ENCODE measurements around the gene AMOTL1. TPM values are rescaled to one million over a fixed set of nuclear protein-coding genes. Genes with fewer than 3 reads are reported as not detected.

AMOTL1 gene
- total RNA-seq, 4 donors from 2014 or later = 47.2 to 91.6 (median 66.9) TPM

DNA sequence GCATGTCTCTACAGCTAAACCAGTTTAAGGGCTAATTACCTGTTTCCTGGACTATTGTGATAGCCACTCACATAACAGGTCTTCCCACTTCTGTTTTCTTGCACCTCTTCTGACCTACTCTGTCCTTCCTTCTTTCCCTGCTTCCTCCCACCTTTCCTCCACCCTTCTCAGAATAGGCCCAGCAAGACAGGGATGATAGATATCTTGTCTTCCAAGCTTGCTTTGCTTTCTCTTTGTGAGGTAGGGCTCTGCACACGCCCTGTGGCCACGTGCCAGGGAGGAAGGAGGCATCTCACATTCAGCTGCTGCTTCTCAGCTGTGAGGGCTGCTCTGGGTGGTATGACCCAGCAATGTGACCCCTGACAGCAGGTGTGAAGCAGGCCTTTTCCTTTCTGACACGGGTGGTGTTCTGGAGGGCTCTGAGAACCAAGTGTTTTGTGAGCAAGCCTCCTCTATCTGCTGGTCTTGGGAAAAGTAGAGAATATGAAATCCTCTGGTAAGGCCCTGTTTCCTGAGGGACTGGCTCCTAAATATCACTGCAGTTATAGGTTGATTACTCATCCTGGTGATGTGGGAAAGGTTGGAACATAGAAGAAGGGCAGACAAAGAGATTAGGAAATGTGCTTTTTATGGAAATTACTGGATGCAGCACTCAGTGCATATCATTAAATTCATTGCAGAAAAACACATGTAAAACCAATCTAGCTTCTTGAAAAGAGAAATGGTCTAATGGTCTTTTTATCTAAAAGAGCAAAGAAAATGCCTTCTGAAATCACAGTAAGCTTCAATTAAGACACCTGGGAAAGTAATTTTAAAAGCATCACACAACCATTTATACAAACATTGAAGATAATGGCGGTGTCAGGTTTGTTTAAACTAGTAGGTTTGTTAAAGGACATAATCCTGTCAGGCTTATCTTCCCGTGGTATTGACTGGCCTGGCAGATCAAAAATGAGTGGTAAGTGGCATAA is 8.5 kb downstream of the AMOTL1 start:
- Histone ChIP-seq H3K36me3 (no peaks in the 10 kb centered on the region), H3K9me3 (no peaks in the 10 kb centered on the region), H3K27ac (peak overlapping the region; percentile 69 to 81 (median 75)), H3K27me3 (no peaks in the 10 kb centered on the region), H3K4me1 (peaks cover 36 to 84% (median 41%) of the 10 kb centered on the region in 3 donors), H3K4me3 (peak overlapping the region in 1 of 4 donors; percentile 10)
- 26 to 31% methylated on average over 4 of the region's 5 CpGs for WGBS, 2 donors
- intact Hi-C loops (cut with DNase I) = no loop called here
- TF ChIP-seq POLR2A (IDR thresholded peaks at IDR 0.05) (no peak), CTCF (IDR thresholded peaks at IDR 0.05) (no peak)
- DNase-seq = no peak

GRCh38 chr11:94780432-94780831 is 12.3 kb downstream of the AMOTL1 start:
- peak overlapping the region in 1 of 4 donors; percentile 34 for H3K4me3 ChIP-seq
- no peaks in the 10 kb centered on the region for H3K36me3 ChIP-seq
- 24 to 50% methylated on average over 3 of the region's 3 CpGs for WGBS, 2 donors
- DNase-seq = no peak
- peak overlapping the region; percentile 6 to 65 (median 54) for H3K27ac ChIP-seq
- H3K27me3 ChIP-seq = no peaks in the 10 kb centered on the region
- H3K4me1 ChIP-seq = peaks cover 36 to 89% (median 54%) of the 10 kb centered on the region in 3 donors
- TF ChIP-seq CTCF (IDR thresholded peaks at IDR 0.05) (no peak), POLR2A (IDR thresholded peaks at IDR 0.05) (no peak)
- H3K9me3 ChIP-seq = no peaks in the 10 kb centered on the region
- intact Hi-C loops (cut with DNase I) = no loop called here

DNA sequence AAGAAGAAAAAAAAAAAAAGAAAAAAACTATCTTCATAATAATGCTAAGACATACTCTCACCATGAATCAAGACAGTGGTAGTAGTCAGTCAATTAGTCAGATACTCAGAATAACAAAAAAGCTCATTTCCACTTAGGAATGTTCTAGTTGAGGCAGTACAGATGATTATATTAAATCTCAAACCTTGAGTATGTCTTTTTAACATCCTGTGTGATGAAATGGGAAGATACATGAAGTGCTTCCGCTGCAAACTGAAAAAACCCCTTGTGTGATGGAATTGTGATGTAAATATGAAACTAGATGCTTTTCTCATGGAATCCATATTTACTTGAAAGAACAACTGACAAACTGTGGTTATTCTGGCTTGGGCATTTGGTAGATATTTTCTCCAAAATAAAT is 13.7 kb downstream of the AMOTL1 start:
- Histone ChIP-seq H3K4me1 (peaks cover 23 to 88% (median 51%) of the 10 kb centered on the region in 3 donors), H3K27ac (peak overlapping the region in 2 of 4 donors; percentile 64 to 65), H3K36me3 (no peaks in the 10 kb centered on the region), H3K27me3 (no peaks in the 10 kb centered on the region), H3K9me3 (no peaks in the 10 kb centered on the region), H3K4me3 (no peak overlapping the region)
- no peak for TF ChIP-seq CTCF (IDR thresholded peaks at IDR 0.05)
- no peak for TF ChIP-seq POLR2A (IDR thresholded peaks at IDR 0.05)
- 73 to 87% methylated on average over 1 of the region's 1 CpG for WGBS, 2 donors
- no peak for DNase-seq
- intact Hi-C loops (cut with DNase I) = no loop called here

DNA sequence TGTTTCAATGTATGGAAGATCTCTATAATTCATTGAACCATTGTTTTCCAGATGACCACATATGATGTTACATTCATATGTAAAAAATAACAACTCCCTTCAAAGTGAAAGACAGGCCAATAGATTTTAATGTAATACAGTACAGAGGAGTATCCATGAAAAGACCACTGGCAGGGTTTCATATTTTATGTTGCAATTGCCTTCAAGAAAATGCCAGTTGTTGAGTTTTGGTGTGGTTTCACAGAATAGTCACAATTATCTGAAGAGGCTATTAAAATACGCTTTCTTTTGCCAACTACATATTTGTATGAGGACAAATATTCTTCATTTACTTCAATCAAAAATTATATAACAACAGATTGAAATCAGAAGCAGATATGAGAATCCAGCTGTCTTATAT is 14.3 kb downstream of the AMOTL1 start:
- H3K9me3 ChIP-seq = no peaks in the 10 kb centered on the region
- intact Hi-C loops (cut with DNase I) = no loop called here
- H3K27ac ChIP-seq = peak overlapping the region in 1 of 4 donors; percentile 65
- no peaks in the 10 kb centered on the region for H3K36me3 ChIP-seq
- H3K4me3 ChIP-seq = no peak overlapping the region
- 74 to 75% methylated on average over 1 of the region's 1 CpG for WGBS, 2 donors
- H3K27me3 ChIP-seq = no peaks in the 10 kb centered on the region
- no peak for TF ChIP-seq POLR2A (IDR thresholded peaks at IDR 0.05)
- peaks cover 19 to 87% (median 51%) of the 10 kb centered on the region in 3 donors for H3K4me1 ChIP-seq
- no peak for DNase-seq

DNA sequence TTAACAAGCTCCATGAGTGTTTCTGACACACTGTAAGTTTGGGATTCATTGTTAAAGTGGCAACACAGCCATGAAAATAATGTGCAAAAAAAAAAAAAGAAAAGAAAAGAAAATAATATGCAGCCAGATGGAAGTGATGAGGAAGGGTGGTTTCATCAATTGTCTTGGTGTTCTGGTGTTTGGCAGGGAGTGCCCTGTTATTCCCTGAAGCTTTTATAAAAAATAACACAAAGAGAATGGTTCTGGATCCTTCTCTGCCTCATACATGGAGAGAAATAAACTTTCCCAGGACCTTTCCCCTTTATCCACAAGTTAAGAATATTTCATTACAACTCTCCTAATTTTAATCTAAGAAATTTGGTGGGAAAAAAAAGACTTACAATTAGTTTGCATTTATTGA is 16.7 kb downstream of the AMOTL1 start:
- Histone ChIP-seq H3K4me1 (peaks cover 19 to 96% (median 67%) of the 10 kb centered on the region in 3 donors), H3K36me3 (no peaks in the 10 kb centered on the region), H3K4me3 (no peak overlapping the region), H3K9me3 (no peaks in the 10 kb centered on the region), H3K27me3 (no peaks in the 10 kb centered on the region), H3K27ac (peak overlapping the region in 2 of 4 donors; percentile 27 to 48)
- TF ChIP-seq CTCF (IDR thresholded peaks at IDR 0.05) (no peak), POLR2A (IDR thresholded peaks at IDR 0.05) (no peak)
- no peak for DNase-seq
- intact Hi-C loops (cut with DNase I) = no loop called here

All from esophagus squamous epithelium (tissue), 5 donors.